ENCODE data around the gene NFIC.
"Not testable (repeated sequence)": the region's sequence is repeated elsewhere in the genome, so short reads cannot be mapped to it uniquely, and the experiment has no call there.

NFIC gene

DNA sequence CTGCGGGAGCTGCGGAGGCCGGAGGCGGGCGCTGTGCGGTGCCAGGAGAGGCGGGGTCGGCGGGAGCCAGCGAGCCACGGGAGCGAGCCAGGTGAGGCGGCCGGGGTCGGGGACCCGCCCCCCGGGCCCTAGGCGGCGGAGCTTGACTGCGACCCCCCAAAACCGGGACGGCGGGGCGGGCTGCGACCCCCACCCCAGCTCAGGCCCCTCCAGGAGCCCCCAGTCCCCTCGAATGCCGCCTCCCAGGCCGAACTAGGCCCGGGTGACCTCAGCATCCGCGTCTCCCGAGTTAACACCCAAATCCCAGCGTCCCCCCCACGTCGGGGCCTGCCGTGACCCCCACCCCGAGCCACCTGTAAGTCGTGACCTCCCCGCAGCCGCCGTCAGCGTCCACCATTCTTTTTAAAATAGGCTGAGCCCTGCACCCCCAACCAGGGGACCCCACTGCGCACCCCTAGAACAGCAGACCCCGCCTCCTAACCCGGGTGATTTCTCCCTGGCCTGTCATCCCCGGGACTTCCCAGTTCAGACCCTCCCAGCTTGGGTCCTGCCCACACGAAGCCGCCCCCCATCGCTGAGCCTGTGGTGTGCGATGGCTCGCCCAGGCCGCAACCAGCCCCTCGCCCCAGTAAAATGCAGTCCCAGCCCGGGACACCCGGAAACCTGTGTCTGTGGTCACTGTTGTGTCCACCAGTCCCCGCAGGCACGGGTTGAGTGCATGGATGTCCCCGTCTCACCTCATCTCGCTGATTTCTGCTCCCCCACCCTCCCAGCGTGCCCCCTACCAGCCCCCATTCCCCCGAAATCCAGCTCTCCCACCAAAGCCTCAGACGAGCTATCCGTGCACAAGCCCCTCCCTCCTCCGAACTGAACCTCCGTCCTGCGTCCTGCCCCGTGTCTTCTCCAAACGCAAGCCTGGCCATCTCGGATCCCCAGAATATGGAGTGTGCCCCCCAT is 140.3 kb downstream of the NFIC start:
- H3K9me3 ChIP-seq (replicated peaks in 1 of 2; ENCODE audit: control insufficient read depth in 2 of 2, insufficient read depth in 1 of 2, low read depth in 1 of 2, low read length in 2 of 2), result no peaks in the 10 kb centered on the region
- peaks cover 39% of the 10 kb centered on the region for H3K79me1 ChIP-seq (ENCODE audit: low read depth, low read length)
- no peak overlapping the region for H2BK15ac ChIP-seq (ENCODE audit: low read length)
- H2BK120ac ChIP-seq (ENCODE audit: low read depth, low read length), result peak overlapping the region; percentile 97
- H4K8ac ChIP-seq (ENCODE audit: low read depth, low read length), result no peak overlapping the region
- H3K4ac ChIP-seq (ENCODE audit: low read length), result no peak overlapping the region
- H3K14ac ChIP-seq (ENCODE audit: low read length), result peak overlapping the region; percentile 94
- peak overlapping the region; percentile 85 for H3K23ac ChIP-seq (ENCODE audit: low read depth, low read length, poor library complexity)
- peaks cover 9 to 13% of the 10 kb centered on the region in 2 donors for H3K4me1 ChIP-seq (ENCODE audit: control insufficient read depth in 2 of 2, insufficient read depth in 1 of 2, low read depth in 1 of 2, low read length in 2 of 2)
- peak overlapping the region; percentile 90 for H2AFZ ChIP-seq (ENCODE audit: low read length)
- no CpG with 5 or more reads among the region's 69 CpGs for WGBS, 2 donors (ENCODE audit: extremely low coverage in 2 of 2, insufficient read length in 2 of 2, insufficient replicate concordance in 1 of 2)
- peak overlapping the region; percentile 90 for H2BK5ac ChIP-seq (ENCODE audit: low read length)
- no peak overlapping the region for H3K27ac ChIP-seq (replicated peaks; ENCODE audit: low read length)
- peak overlapping the region; percentile 99 for H3K9ac ChIP-seq (ENCODE audit: low read depth, low read length, poor library complexity)
- H2AK5ac ChIP-seq (ENCODE audit: low read depth, low read length), result peak overlapping the region; percentile 97
- H3K36me3 ChIP-seq (replicated peaks in 1 of 2; ENCODE audit: control insufficient read depth in 2 of 2, insufficient read depth in 2 of 2, low read length in 2 of 2), result peaks cover 20 to 40% of the 10 kb centered on the region in 2 donors
- peak overlapping the region; percentile 99 for H3K4me2 ChIP-seq (ENCODE audit: insufficient read depth, low read length, poor library complexity, severe bottlenecking)
- DNase-seq (ENCODE audit: low spot score), result no peak
- H3K4me3 ChIP-seq (ENCODE audit: low read length in 2 of 2), result peak overlapping the region; percentile 90 to 92
- no peak overlapping the region for H4K91ac ChIP-seq (ENCODE audit: low read depth, low read length, poor library complexity)
- no peak overlapping the region for H2BK12ac ChIP-seq (ENCODE audit: low read length)
- peak overlapping the region; percentile 95 for H3K18ac ChIP-seq (ENCODE audit: low read length)
- no peaks in the 10 kb centered on the region for H3K27me3 ChIP-seq (ENCODE audit: control insufficient read depth in 3 of 3, insufficient read depth in 3 of 3, low read depth in 1 of 3, low read length in 3 of 3)

DNA sequence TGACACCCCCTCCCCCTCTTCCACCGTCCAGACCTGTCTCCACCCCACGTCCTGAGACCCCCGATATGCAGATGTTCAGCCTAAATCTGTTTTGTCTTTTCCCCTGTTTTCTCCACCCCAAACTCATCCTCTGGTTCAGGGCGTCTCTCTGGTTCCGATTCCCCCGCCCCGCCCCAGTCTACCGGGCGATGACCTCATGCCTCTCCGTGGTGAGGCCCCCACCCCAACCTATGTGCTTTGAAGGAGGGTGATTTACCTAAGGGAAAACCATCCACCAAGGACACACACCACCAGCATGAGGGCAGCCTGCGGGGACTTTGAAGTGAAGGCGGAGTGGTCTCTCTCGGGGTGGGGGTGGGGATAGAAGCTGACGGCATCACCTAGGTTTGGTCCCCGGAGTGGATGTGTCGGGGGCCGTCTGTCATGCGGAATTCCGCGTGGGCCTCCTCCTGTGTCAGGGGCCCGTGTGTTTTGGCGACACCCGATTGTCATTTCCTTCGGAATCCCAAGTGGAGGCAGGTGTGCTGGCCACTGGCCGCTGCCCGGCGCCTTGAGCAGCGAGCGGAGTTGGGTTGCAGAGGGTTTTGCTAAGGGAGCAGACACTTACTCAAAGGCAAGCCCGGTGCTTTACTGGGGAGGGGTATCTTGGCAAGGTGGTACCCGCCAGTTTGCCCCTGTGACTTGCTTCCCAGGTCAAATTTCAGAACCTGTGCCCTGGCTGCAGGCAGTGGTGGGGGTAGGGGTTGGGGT is 141.2 kb downstream of the NFIC start:
- H4K91ac ChIP-seq (ENCODE audit: low read depth, low read length, poor library complexity), result no peak overlapping the region
- H3K4me1 ChIP-seq (ENCODE audit: control insufficient read depth in 2 of 2, insufficient read depth in 1 of 2, low read depth in 1 of 2, low read length in 2 of 2), result peaks cover 9 to 13% of the 10 kb centered on the region in 2 donors
- H3K4me2 ChIP-seq (ENCODE audit: insufficient read depth, low read length, poor library complexity, severe bottlenecking), result peak overlapping the region; percentile 99
- peak overlapping the region; percentile 85 for H3K23ac ChIP-seq (ENCODE audit: low read depth, low read length, poor library complexity)
- H2BK120ac ChIP-seq (ENCODE audit: low read depth, low read length), result no peak overlapping the region
- H3K14ac ChIP-seq (ENCODE audit: low read length), result peak overlapping the region; percentile 44
- H3K27me3 ChIP-seq (ENCODE audit: control insufficient read depth in 3 of 3, insufficient read depth in 3 of 3, low read depth in 1 of 3, low read length in 3 of 3), result no peaks in the 10 kb centered on the region
- H2AFZ ChIP-seq (ENCODE audit: low read length), result no peak overlapping the region
- no CpG with 5 or more reads among the region's 31 CpGs for WGBS, 2 donors (ENCODE audit: extremely low coverage in 2 of 2, insufficient read length in 2 of 2, insufficient replicate concordance in 1 of 2)
- H3K9ac ChIP-seq (ENCODE audit: low read depth, low read length, poor library complexity), result peak overlapping the region; percentile 99
- no peak overlapping the region for H2BK15ac ChIP-seq (ENCODE audit: low read length)
- H3K79me1 ChIP-seq (ENCODE audit: low read depth, low read length), result peaks cover 47% of the 10 kb centered on the region
- no peak overlapping the region for H3K27ac ChIP-seq (replicated peaks; ENCODE audit: low read length)
- H2AK5ac ChIP-seq (ENCODE audit: low read depth, low read length), result peak overlapping the region; percentile 46
- H4K8ac ChIP-seq (ENCODE audit: low read depth, low read length), result no peak overlapping the region
- H3K18ac ChIP-seq (ENCODE audit: low read length), result peak overlapping the region; percentile 64
- H3K4me3 ChIP-seq (ENCODE audit: low read length in 2 of 2), result peak overlapping the region; percentile 90 to 92
- no peak overlapping the region for H3K4ac ChIP-seq (ENCODE audit: low read length)
- no peaks in the 10 kb centered on the region for H3K9me3 ChIP-seq (replicated peaks in 1 of 2; ENCODE audit: control insufficient read depth in 2 of 2, insufficient read depth in 1 of 2, low read depth in 1 of 2, low read length in 2 of 2)
- H3K36me3 ChIP-seq (replicated peaks in 1 of 2; ENCODE audit: control insufficient read depth in 2 of 2, insufficient read depth in 2 of 2, low read length in 2 of 2), result peaks cover 20 to 47% of the 10 kb centered on the region in 2 donors
- DNase-seq (ENCODE audit: low spot score), result no peak
- no peak overlapping the region for H2BK12ac ChIP-seq (ENCODE audit: low read length)
- no peak overlapping the region for H2BK5ac ChIP-seq (ENCODE audit: low read length)

DNA sequence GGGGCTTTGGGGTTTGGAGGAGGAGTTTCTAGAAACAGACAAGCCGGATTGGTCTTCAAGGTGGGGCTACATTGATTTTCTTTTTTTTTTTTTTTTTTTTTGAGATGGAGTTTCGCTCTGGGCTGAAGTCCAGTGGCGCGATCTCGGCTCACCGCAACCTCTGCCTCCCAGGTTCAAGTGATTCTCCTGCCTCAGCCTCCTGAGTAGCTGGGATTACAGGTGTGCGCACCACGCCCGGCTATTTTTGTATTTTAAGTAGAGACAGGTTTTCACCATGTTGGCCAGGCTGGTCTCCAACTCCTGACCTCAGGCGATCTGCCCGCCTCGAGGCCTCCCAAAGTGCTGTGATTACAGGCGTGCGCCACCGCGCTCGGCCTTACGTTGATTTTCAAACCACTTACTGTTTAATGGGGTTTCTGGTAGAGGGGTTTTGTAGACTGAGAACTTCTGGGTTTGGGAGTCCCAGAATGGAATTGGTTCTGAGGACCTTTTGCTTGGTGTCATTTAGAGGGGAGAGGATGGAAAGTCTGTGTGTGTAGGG is 141.8 kb downstream of the NFIC start:
- not testable (repeated sequence) for H3K18ac ChIP-seq (ENCODE audit: low read length); H4K91ac ChIP-seq (ENCODE audit: low read depth, low read length, poor library complexity); H2BK12ac ChIP-seq (ENCODE audit: low read length); H4K8ac ChIP-seq (ENCODE audit: low read depth, low read length); H3K9me3 ChIP-seq (replicated peaks in 1 of 2; ENCODE audit: control insufficient read depth in 2 of 2, insufficient read depth in 1 of 2, low read depth in 1 of 2, low read length in 2 of 2); H3K23ac ChIP-seq (ENCODE audit: low read depth, low read length, poor library complexity); H2BK15ac ChIP-seq (ENCODE audit: low read length); H3K4me3 ChIP-seq (ENCODE audit: low read length in 2 of 2); H2BK120ac ChIP-seq (ENCODE audit: low read depth, low read length); H3K4ac ChIP-seq (ENCODE audit: low read length); H3K9ac ChIP-seq (ENCODE audit: low read depth, low read length, poor library complexity); H3K4me2 ChIP-seq (ENCODE audit: insufficient read depth, low read length, poor library complexity, severe bottlenecking); H2AFZ ChIP-seq (ENCODE audit: low read length); H3K14ac ChIP-seq (ENCODE audit: low read length); H2AK5ac ChIP-seq (ENCODE audit: low read depth, low read length); H3K27ac ChIP-seq (replicated peaks; ENCODE audit: low read length); DNase-seq (ENCODE audit: low spot score); H3K27me3 ChIP-seq (ENCODE audit: control insufficient read depth in 3 of 3, insufficient read depth in 3 of 3, low read depth in 1 of 3, low read length in 3 of 3)
- peaks cover 20 to 53% of the 10 kb centered on the region in 2 donors for H3K36me3 ChIP-seq (replicated peaks in 1 of 2; ENCODE audit: control insufficient read depth in 2 of 2, insufficient read depth in 2 of 2, low read length in 2 of 2)
- WGBS, 2 donors (ENCODE audit: extremely low coverage in 2 of 2, insufficient read length in 2 of 2, insufficient replicate concordance in 1 of 2), result no CpG with 5 or more reads among the region's 18 CpGs
- peak overlapping the region; percentile 53 for H2BK5ac ChIP-seq (ENCODE audit: low read length)
- H3K4me1 ChIP-seq (ENCODE audit: control insufficient read depth in 2 of 2, insufficient read depth in 1 of 2, low read depth in 1 of 2, low read length in 2 of 2), result peaks cover 9 to 13% of the 10 kb centered on the region in 2 donors
- H3K79me1 ChIP-seq (ENCODE audit: low read depth, low read length), result peaks cover 53% of the 10 kb centered on the region

Data from neuronal stem cell (in vitro differentiated cells).